Measurements from ENCODE around the gene CFLAR. TPM values are rescaled to one million over a fixed set of nuclear protein-coding genes. Genes with fewer than 3 reads are reported as not detected.

CFLAR gene
- total and polyA plus RNA-seq, 2 of the 13 experiments (the other 11 are each of a cell fraction or from before 2014, with no cell fraction given), result 43.8 to 92.1 TPM

DNA sequence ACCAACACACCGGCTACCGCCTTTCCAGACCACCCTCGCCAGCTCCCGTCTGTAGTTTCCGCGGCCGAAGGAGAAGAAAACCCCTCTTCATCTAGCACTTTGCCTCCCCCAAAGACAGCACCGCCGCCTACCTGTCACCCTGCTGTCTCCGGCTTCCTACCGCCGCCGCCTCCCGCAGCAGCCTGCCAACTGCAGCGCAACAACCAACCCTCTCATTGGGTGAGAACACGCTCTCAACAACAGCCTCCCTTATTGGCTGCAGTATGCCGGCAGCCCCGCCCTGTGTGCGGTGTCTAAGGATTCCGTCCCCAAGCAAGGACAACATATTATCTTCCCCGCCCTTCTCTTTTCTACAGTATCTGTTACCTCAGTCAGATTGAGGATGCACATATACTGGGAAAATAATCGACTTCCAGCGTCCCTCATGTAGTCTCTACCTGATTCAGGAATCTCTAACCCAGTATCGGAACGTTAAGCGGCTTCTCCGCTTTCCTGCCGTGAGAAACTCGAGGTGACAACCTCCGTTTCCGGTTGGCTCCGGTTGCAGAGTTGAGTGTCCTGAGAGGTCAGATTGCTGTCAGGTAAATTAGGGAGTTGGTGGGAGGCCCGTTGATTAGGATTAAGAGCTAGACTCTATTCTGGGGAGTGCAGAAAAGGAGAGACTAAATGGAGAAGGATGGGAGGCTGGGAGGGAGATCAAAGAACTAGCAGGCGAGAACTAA lies 44.3 kb upstream of the CFLAR start, which contains the start of the genes HYCC2 and NDUFB3 (continued):
- TF ChIP-seq SMYD3 (CRISPR knock-in tag; IDR thresholded peaks at IDR 0.05) (peak; percentile 97), U2AF1 (optimal IDR thresholded peaks at IDR 0.05; ENCODE audit: low read depth, low read length) (peak; percentile 46), RARA (CRISPR knock-in tag; IDR thresholded peaks at IDR 0.05) (peak; percentile 60), TCF12 (IDR thresholded peaks at IDR 0.05) (no peak), TCF12 (CRISPR knock-in tag; IDR thresholded peaks at IDR 0.05) (no peak), YEATS2 (CRISPR knock-in tag; IDR thresholded peaks at IDR 0.05; ENCODE audit: borderline replicate concordance) (peak; percentile 99), DPF2 (CRISPR knock-in tag; IDR thresholded peaks at IDR 0.05; ENCODE audit: borderline replicate concordance, low read depth) (no peak; the same call in 1 of the 2 replicates), POGZ (CRISPR knock-in tag; IDR thresholded peaks at IDR 0.05) (peak; percentile 91; the same call in 1 of the 2 replicates), MTA3 (CRISPR knock-in tag; IDR thresholded peaks at IDR 0.05) (no peak), KLF15 (CRISPR knock-in tag; IDR thresholded peaks at IDR 0.05; ENCODE audit: borderline replicate concordance) (no peak), ZNF839 (CRISPR knock-in tag; IDR thresholded peaks at IDR 0.05; ENCODE audit: borderline replicate concordance) (peak; percentile 76; the same call in 1 of the 2 replicates), NFKB2 (CRISPR knock-in tag; IDR thresholded peaks at IDR 0.05; ENCODE audit: borderline replicate concordance) (no peak; the same call in 1 of the 2 replicates), SYNCRIP (IDR thresholded peaks at IDR 0.05; ENCODE audit: insufficient read depth, low read depth, low read length) (no peak), CAMTA2 (CRISPR knock-in tag; IDR thresholded peaks at IDR 0.05; ENCODE audit: borderline replicate concordance) (0 out of 2 replicates have a peak, but pooled peaks have one; percentile 19), KDM3A (CRISPR knock-in tag; IDR thresholded peaks at IDR 0.05; ENCODE audit: low read depth) (peak; percentile 67; the same call in 1 of the 2 replicates), HCFC1 (IDR thresholded peaks at IDR 0.05; ENCODE audit: low read depth, low read length) (peak; percentile 76), ZNF7 (CRISPR knock-in tag; IDR thresholded peaks at IDR 0.05) (no peak), ZNF441 (CRISPR knock-in tag; IDR thresholded peaks at IDR 0.05; ENCODE audit: borderline replicate concordance) (peak; percentile 37; the same call in 1 of the 2 replicates), TOPORS (CRISPR knock-in tag; IDR thresholded peaks at IDR 0.05) (0 out of 2 replicates have a peak, but pooled peaks have one; percentile 75), ZNF616 (CRISPR knock-in tag; IDR thresholded peaks at IDR 0.05; ENCODE audit: low read depth) (peak; percentile 7; the same call in 1 of the 2 replicates), HNF4G (IDR thresholded peaks at IDR 0.05; ENCODE audit: borderline replicate concordance, low read depth, low read length) (no peak), HNF4G (CRISPR knock-in tag; IDR thresholded peaks at IDR 0.05; ENCODE audit: borderline replicate concordance, low read depth) (peak; percentile 35; the same call in 1 of the 2 replicates), PAX8 (CRISPR knock-in tag; IDR thresholded peaks at IDR 0.05; ENCODE audit: borderline replicate concordance) (0 out of 2 replicates have a peak, but pooled peaks have one; percentile 77), ZFP62 (CRISPR knock-in tag; IDR thresholded peaks at IDR 0.05) (no peak), POLR2AphosphoS5 (IDR thresholded peaks at IDR 0.05; ENCODE audit: low read depth, low read length) (peak; percentile 97), PLRG1 (conservative IDR thresholded peaks at IDR 0.05) (no peak), TARDBP (CRISPR knock-in tag; IDR thresholded peaks at IDR 0.05) (peak; percentile 97), ZNF709 (CRISPR knock-in tag; IDR thresholded peaks at IDR 0.05) (peak; percentile 61; the same call in 1 of the 2 replicates), SMAD1 (CRISPR knock-in tag; IDR thresholded peaks at IDR 0.05; ENCODE audit: borderline replicate concordance, low read depth) (peak; percentile 89; the same call in 1 of the 2 replicates)
- TF ChIP-seq, protein P1, sequence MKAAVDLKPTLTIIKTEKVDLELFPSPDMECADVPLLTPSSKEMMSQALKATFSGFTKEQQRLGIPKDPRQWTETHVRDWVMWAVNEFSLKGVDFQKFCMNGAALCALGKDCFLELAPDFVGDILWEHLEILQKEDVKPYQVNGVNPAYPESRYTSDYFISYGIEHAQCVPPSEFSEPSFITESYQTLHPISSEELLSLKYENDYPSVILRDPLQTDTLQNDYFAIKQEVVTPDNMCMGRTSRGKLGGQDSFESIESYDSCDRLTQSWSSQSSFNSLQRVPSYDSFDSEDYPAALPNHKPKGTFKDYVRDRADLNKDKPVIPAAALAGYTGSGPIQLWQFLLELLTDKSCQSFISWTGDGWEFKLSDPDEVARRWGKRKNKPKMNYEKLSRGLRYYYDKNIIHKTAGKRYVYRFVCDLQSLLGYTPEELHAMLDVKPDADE (CRISPR knock-in tag; IDR thresholded peaks at IDR 0.05), result no peak
